MCF 10A (cell line): ENCODE results near the gene MAP6. TPM values are rescaled to one million over a fixed set of nuclear protein-coding genes. Genes with fewer than 3 reads are reported as not detected.

Source experiments
- Bru-seq: library from RNA; stranded (reverse); fragments of 400-500 nt; gene quantifications from one replicate; lab custom pipeline; 2021; lab: Mats Ljungman, UMichigan
- BruChase-seq, 2 experiments: library from RNA; stranded (reverse); fragments of 400-500 nt; gene quantifications; one replicate each; lab custom pipeline; 2021; lab: Mats Ljungman, UMichigan
- BruUV-seq: library from RNA; stranded (reverse); fragments of 400-500 nt; replicated peaks from 2 replicates; lab custom pipeline; 2021; lab: Mats Ljungman, UMichigan
- CTCF ChIA-PET: fragments of 300-600 bp; sonication (Branson Sonifier 250); formaldehyde crosslinking; extraction: SDS; loops from one replicate; lab custom pipeline; 2021; ENCODE audit warnings: antibody characterized with exemption, inconsistent platforms; lab: Yijun Ruan, JAX
- POLR2A ChIA-PET: fragments of 300-600, 350-650 bp; sonication (Branson Sonifier 250); formaldehyde crosslinking; extraction: SDS; loops from one replicate; lab custom pipeline; 2020; ENCODE audit warnings: antibody characterized with exemption, inconsistent platforms; lab: Yijun Ruan, JAX
- DNase-seq: peaks from one replicate; pipeline ENCODE4 v3.0.0-alpha.2; 2018; ENCODE audit not compliant: unreplicated experiment
- H3K27ac Mint-ChIP-seq: one replicate; pipeline ENCODE4 v1.8.0; 2022; ENCODE audit warnings: mild to moderate bottlenecking, low read depth, mixed read lengths; ENCODE audit not compliant: unreplicated experiment
- H3K27me3 Mint-ChIP-seq: one replicate; pipeline ENCODE4 v1.8.0; 2022; ENCODE audit warnings: mixed read lengths; ENCODE audit not compliant: insufficient read depth, unreplicated experiment
- H3K36me3 Mint-ChIP-seq: one replicate; pipeline ENCODE4 v1.8.0; 2022; ENCODE audit warnings: mild to moderate bottlenecking, moderate library complexity, mixed read lengths; ENCODE audit not compliant: insufficient read depth, unreplicated experiment
- H3K4me1 Mint-ChIP-seq: one replicate; pipeline ENCODE4 v1.8.0; 2022; ENCODE audit warnings: mixed read lengths; ENCODE audit not compliant: insufficient read depth, unreplicated experiment
- H3K4me3 Mint-ChIP-seq: one replicate; pipeline ENCODE4 v1.8.0; 2022; ENCODE audit warnings: mild to moderate bottlenecking, moderate library complexity, mixed read lengths; ENCODE audit not compliant: unreplicated experiment
- H3K9me3 Mint-ChIP-seq: one replicate; pipeline ENCODE4 v1.8.0; 2022; ENCODE audit warnings: mixed read lengths; ENCODE audit not compliant: unreplicated experiment
- CTCF ChIP-seq: fragments of 200-600 bp; IDR thresholded peaks from one replicate; pipeline ENCODE4 v1.8.0; 2022; ENCODE audit warnings: antibody characterized with exemption, mild to moderate bottlenecking; ENCODE audit not compliant: unreplicated experiment
- intact Hi-C: fragments of 100-400 bp; cut with micrococcal nuclease; formaldehyde crosslinking; loops from 2 replicates; pipeline ENCODE4 v1.14.1; 2022
- long read RNA-seq: library from polyadenylated mRNA; stranded (forward); transcript quantifications from one replicate; pipeline ENCODE4 v2.0.0, GENCODE V29; 2022
- total RNA-seq: library from RNA; stranded (reverse); gene quantifications from 2 replicates; pipeline ENCODE4 v1.2.3, GENCODE V29; 2022

Gene MAP6
- total RNA-seq (not detected in 2 replicates), Bru-seq, nascent RNA (not detected), BruChase-seq, experiment 1, labeled RNA remaining after a 6-hour chase (percentile 1 among the genes with signal in this experiment), BruChase-seq, experiment 2, labeled RNA remaining after a 2-hour chase (not detected)
- long read RNA-seq: 0 reads

- Mint-ChIP-seq H3K36me3 (no peaks in the 10 kb centered on the region), H3K4me3 (no peak within 1 kb of the TSS), H3K27me3 (peaks cover 64% of the 10 kb centered on the region), H3K27ac (no peak within 1 kb of the TSS), H3K4me1 (no peaks in the 10 kb centered on the region), H3K9me3 (no peaks in the 10 kb centered on the region)
- no TSS peak for BruUV-seq
- CTCF ChIA-PET: interaction anchor here (0.5 kb wide), 1 partner anchor 16 kb away, joined by 3 read pairs; no protein-coding TSS in a partner anchor
- DNase-seq: no peak
- no peak for TF ChIP-seq CTCF
- POLR2A ChIA-PET: no interaction called here
- intact Hi-C loops: no loop called here
These were observed at the start of gene MAP6 for GRCh38 chr11:75668451-75669297. Gene MAP6 (minus strand): TSS chr11:75669038. CDS start chr11:75668369, 669 bp downstream.

GRCh38 chr11:75717608-75718418, 49.0 kb upstream of the MAP6 start, which contains the start of gene MOGAT2:
Gene MOGAT2 (plus strand): TSS chr11:75717838. CDS start chr11:75717889, 51 bp downstream.
- no peaks in the 10 kb centered on the region for H3K9me3 Mint-ChIP-seq
- ChIA-PET POLR2A (no interaction called here), CTCF (no interaction called here)
- H3K27ac Mint-ChIP-seq: no peak within 1 kb of the TSS
- H3K4me3 Mint-ChIP-seq: no peak within 1 kb of the TSS
- no peak for TF ChIP-seq CTCF
- peaks cover 17% of the 10 kb centered on the region for H3K27me3 Mint-ChIP-seq
- no TSS peak for BruUV-seq
- no peak for DNase-seq
- H3K4me1 Mint-ChIP-seq: no peaks in the 10 kb centered on the region
- intact Hi-C loops: no loop called here
- no peaks in the 10 kb centered on the region for H3K36me3 Mint-ChIP-seq

- intact Hi-C loops: no loop called here
- Mint-ChIP-seq H3K4me1 (no peaks in the 10 kb centered on the region), H3K9me3 (no peaks in the 10 kb centered on the region), H3K4me3 (no peak overlapping the region), H3K27ac (no peak overlapping the region), H3K36me3 (no peaks in the 10 kb centered on the region), H3K27me3 (peaks cover 17% of the 10 kb centered on the region)
- ChIA-PET POLR2A (interaction anchor here (0.5 to 0.6 kb wide), 2 partner anchors 221 to 518 kb away, joined by 3 read pairs; no protein-coding TSS in a partner anchor), CTCF (interaction anchor here (3.4 kb wide), 1 partner anchor 11 kb away, joined by 15 read pairs; no protein-coding TSS in a partner anchor)
- TF ChIP-seq CTCF: no peak
- no peak for DNase-seq
- no TSS peak for BruUV-seq
These were observed 47.8 kb upstream of the MAP6 start for GRCh38 chr11:75716659-75717058.
